Erythroblast (primary cell): Measurements from ENCODE around the gene DBF4B.

Experiments used
- GATA1 ChIP-seq: IDR thresholded peaks from 2 replicates; pipeline ENCODE4 v1.6.1; 2011; ENCODE audit warnings: low read depth, mild to moderate bottlenecking, control low read depth, low read length, moderate library complexity
- POLR2A ChIP-seq: IDR thresholded peaks from 2 replicates; pipeline ENCODE4 v1.6.1; 2011; ENCODE audit warnings: mild to moderate bottlenecking, low read length

GRCh38 chr17:44782326-44782850, 73.9 kb downstream of the DBF4B start:
- TF ChIP-seq POLR2A (no peak), GATA1 (no peak)
